Neuronal stem cell (in vitro differentiated cells): ENCODE measurements around the gene TXNDC11.

Experiments
- DNase-seq: peaks from one replicate; pipeline ENCODE4 v3.0.0-alpha.2; 2013; ENCODE audit warnings: low spot score
- H2AFZ ChIP-seq: one replicate; pipeline ENCODE4 v1.6.1; 2013; ENCODE audit warnings: mild to moderate bottlenecking, low read length, inconsistent platforms
- H2AK5ac ChIP-seq: 2 replicates; pipeline ENCODE4 v1.6.1; 2013; ENCODE audit warnings: low read depth, mild to moderate bottlenecking, inconsistent platforms, low read length, moderate library complexity, mixed read lengths
- H2BK120ac ChIP-seq: 2 replicates; pipeline ENCODE4 v1.6.1; 2013; ENCODE audit warnings: low read depth, mild to moderate bottlenecking, inconsistent platforms, low read length, moderate library complexity, mixed read lengths
- H2BK12ac ChIP-seq: one replicate; pipeline ENCODE4 v1.6.1; 2013; ENCODE audit warnings: low read length, inconsistent platforms
- H2BK15ac ChIP-seq: 2 replicates; pipeline ENCODE4 v1.6.1; 2013; ENCODE audit warnings: mild to moderate bottlenecking, low read length, inconsistent platforms, mixed read lengths
- H2BK5ac ChIP-seq: one replicate; pipeline ENCODE4 v1.6.1; 2013; ENCODE audit warnings: inconsistent platforms, mild to moderate bottlenecking, low read length, moderate library complexity
- H3K14ac ChIP-seq: one replicate; pipeline ENCODE4 v1.6.1; 2013; ENCODE audit warnings: low read length, inconsistent platforms
- H3K18ac ChIP-seq: 2 replicates; pipeline ENCODE4 v1.6.1; 2013; ENCODE audit warnings: low read length, inconsistent platforms
- H3K23ac ChIP-seq: 2 replicates; pipeline ENCODE4 v1.6.1; 2013; ENCODE audit warnings: low read depth, mild to moderate bottlenecking, mixed read lengths, low read length, inconsistent platforms; ENCODE audit not compliant: poor library complexity
- H3K27ac ChIP-seq: replicated peaks from 3 replicates; pipeline ENCODE4 v1.5.1; 2013; ENCODE audit warnings: low read length, inconsistent platforms
- H3K27me3 ChIP-seq, 3 experiments: 2 replicates each; pipeline ENCODE4 v1.6.1; 2013; ENCODE audit warnings: low read length in 3 of 3, mild to moderate bottlenecking in 2 of 3, inconsistent platforms in 1 of 3, low read depth in 1 of 3, mixed read lengths in 1 of 3, moderate library complexity in 1 of 3; ENCODE audit not compliant: control insufficient read depth in 3 of 3, insufficient read depth in 3 of 3
- H3K36me3 ChIP-seq, 2 donors: replicated peaks in 1 of 2; 2 replicates each; pipeline ENCODE4 v1.6.1; 2013; ENCODE audit warnings: low read length in 2 of 2; ENCODE audit not compliant: control insufficient read depth in 2 of 2, insufficient read depth in 2 of 2
- H3K4ac ChIP-seq: 2 replicates; pipeline ENCODE4 v1.6.1; 2013; ENCODE audit warnings: inconsistent platforms, mild to moderate bottlenecking, low read length, moderate library complexity
- H3K4me1 ChIP-seq, 2 donors: 1 replicate in 1 of 2; 2 replicates in 1 of 2; pipeline ENCODE4 v1.6.1; 2013; ENCODE audit warnings: low read length in 2 of 2, low read depth in 1 of 2; ENCODE audit not compliant: control insufficient read depth in 2 of 2, insufficient read depth in 1 of 2
- H3K4me2 ChIP-seq: one replicate; pipeline ENCODE4 v1.6.1; 2013; ENCODE audit warnings: mild to moderate bottlenecking, low read length, inconsistent platforms; ENCODE audit not compliant: insufficient read depth, poor library complexity, severe bottlenecking
- H3K4me3 ChIP-seq, 2 donors: 2 replicates each; pipeline ENCODE4 v1.5.1; 2013; ENCODE audit warnings: low read length in 2 of 2, mild to moderate bottlenecking in 2 of 2, inconsistent platforms in 1 of 2, moderate library complexity in 1 of 2
- H3K79me1 ChIP-seq: one replicate; pipeline ENCODE4 v1.6.1; 2013; ENCODE audit warnings: low read depth, mild to moderate bottlenecking, inconsistent platforms, low read length, moderate library complexity
- H3K9ac ChIP-seq: one replicate; pipeline ENCODE4 v1.6.1; 2013; ENCODE audit warnings: mild to moderate bottlenecking, low read depth, low read length, inconsistent platforms; ENCODE audit not compliant: poor library complexity
- H3K9me3 ChIP-seq, 2 donors: replicated peaks in 1 of 2; 2 replicates each; pipeline versions ENCODE3 to v1.6.1; 2013; ENCODE audit warnings: low read length in 2 of 2, mild to moderate bottlenecking in 2 of 2, inconsistent platforms in 1 of 2, low read depth in 1 of 2, mixed read lengths in 1 of 2, moderate library complexity in 1 of 2; ENCODE audit not compliant: control insufficient read depth in 2 of 2, insufficient read depth in 1 of 2
- H4K8ac ChIP-seq: one replicate; pipeline ENCODE4 v1.6.1; 2013; ENCODE audit warnings: low read depth, mild to moderate bottlenecking, inconsistent platforms, low read length, moderate library complexity
- H4K91ac ChIP-seq: one replicate; pipeline ENCODE4 v1.6.1; 2013; ENCODE audit warnings: low read length, low read depth, mild to moderate bottlenecking, inconsistent platforms; ENCODE audit not compliant: poor library complexity
- WGBS, 2 donors: extraction: QIAGEN DNeasy Blood & Tissue Kit; methylation state at CpG; one replicate each; pipeline ENCODE4 v1.1.7; 2013; ENCODE audit warnings: missing lambda C conversion rate in 2 of 2, mixed read lengths in 1 of 2; ENCODE audit not compliant: insufficient read length in 2 of 2, insufficient replicate concordance in 1 of 2; ENCODE audit errors: extremely low coverage in 2 of 2; 5-methylcytosine and 5-hydroxymethylcytosine counted together

The TXNDC11 gene

DNA sequence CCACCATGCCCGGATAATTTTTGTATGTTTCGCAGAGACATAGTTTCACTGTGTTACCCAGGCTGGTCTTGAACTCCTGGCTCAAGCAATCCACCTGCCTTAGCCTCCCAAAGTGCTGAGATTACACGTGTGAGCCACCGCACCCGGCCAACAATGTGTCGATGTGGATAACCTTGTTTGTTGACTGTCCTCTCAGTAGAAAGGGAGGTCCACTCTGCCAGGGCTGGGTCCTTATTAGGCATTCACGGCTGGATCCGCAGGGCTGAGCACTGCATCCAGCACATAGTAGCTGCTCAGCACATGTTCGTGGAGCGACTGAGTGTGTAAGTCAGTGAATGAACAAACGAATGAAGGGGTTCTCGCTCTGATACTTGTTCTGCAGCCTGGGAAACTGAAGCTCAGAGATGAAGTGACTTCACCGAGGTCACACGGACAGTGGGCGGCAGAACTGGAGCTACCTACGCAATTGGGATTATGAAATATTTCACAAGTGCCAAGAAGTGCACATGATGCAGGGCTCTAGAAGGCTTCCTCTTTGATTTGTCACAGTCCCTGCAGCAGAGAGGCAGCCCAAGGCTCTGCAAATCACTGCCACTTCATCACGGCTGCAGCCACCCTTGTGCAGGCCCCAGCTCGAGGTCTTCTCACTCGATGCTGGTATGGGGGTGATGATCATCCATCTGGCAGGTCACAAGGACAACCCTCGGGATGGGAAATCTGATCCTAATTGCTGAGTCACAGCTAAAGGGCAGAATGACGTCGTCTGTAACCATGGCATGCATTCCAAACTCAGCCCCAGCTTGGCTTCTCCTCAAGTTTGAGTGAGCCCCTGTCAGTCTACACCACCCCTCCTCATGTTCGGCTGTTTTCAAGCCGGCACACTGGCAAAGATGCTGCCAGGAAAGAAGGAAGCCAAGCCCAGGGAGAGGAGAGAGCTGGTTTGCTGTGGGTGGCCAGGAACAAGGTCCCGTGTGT is 102.4 kb downstream of the TXNDC11 start:
- Histone ChIP-seq H3K23ac (peak overlapping the region; percentile 11), H3K27me3 (peaks cover 0 to 5% (median 2%) of the 10 kb centered on the region in 3 experiments), H2BK12ac (peak overlapping the region; percentile 25), H3K4me2 (no peak overlapping the region), H2BK120ac (no peak overlapping the region), H4K8ac (peak overlapping the region; percentile 84), H4K91ac (no peak overlapping the region), H2BK15ac (peak overlapping the region; percentile 4), H3K14ac (no peak overlapping the region), H2AFZ (peak overlapping the region; percentile 17), H3K4me3 (no peak overlapping the region), H3K79me1 (no peaks in the 10 kb centered on the region), H2AK5ac (peak overlapping the region; percentile 40), H3K27ac (no peak overlapping the region), H3K36me3 (no peaks in the 10 kb centered on the region), H2BK5ac (no peak overlapping the region), H3K4ac (no peak overlapping the region), H3K4me1 (peaks cover 10 to 12% of the 10 kb centered on the region in 2 donors), H3K9me3 (no peaks in the 10 kb centered on the region), H3K18ac (peak overlapping the region; percentile 89), H3K9ac (peak overlapping the region; percentile 22)
- no CpG with 5 or more reads among the region's 25 CpGs for WGBS, 2 donors
- DNase-seq = no peak

DNA sequence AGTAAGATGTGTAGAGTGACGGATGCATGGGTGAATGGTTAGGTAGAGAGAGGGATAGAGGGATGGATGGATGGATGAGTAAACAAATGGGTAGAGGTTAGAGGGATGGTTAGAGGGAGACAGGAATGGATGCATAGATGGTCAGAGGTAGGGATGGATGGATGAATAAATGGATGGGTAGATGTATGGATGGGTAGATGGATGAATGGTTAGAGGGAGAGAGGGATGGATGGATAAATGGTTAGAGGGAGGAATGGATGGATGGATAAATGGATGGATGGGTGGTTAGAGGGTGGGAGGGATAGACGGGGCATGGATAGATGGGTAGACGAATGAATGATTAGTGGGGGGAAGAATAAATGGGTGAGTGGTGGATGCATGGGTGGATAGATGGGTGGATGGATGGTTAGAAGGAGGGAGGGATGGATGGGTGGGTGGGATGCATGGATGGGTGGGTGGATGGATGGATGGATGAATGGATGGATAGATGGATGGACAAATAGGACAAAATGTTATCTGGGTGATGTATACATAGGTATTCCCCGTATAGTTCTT is 103.6 kb downstream of the TXNDC11 start:
- no peak overlapping the region for H2AFZ ChIP-seq
- H4K8ac ChIP-seq = no peak overlapping the region
- no peak for DNase-seq
- H3K9me3 ChIP-seq = no peaks in the 10 kb centered on the region
- no peak overlapping the region for H3K4me2 ChIP-seq
- no peak overlapping the region for H3K27ac ChIP-seq
- H3K4ac ChIP-seq = no peak overlapping the region
- no peak overlapping the region for H3K14ac ChIP-seq
- no peaks in the 10 kb centered on the region for H3K79me1 ChIP-seq
- H2AK5ac ChIP-seq = no peak overlapping the region
- no peak overlapping the region for H3K4me3 ChIP-seq
- no peak overlapping the region for H2BK120ac ChIP-seq
- no peak overlapping the region for H3K18ac ChIP-seq
- no peak overlapping the region for H3K23ac ChIP-seq
- 100% methylated on average over 2 of the region's 4 CpGs; no CpG with 5 or more reads in 1 of the 2 donors for WGBS, 2 donors
- no peak overlapping the region for H2BK5ac ChIP-seq
- H3K36me3 ChIP-seq = no peaks in the 10 kb centered on the region
- H2BK15ac ChIP-seq = no peak overlapping the region
- no peak overlapping the region for H3K9ac ChIP-seq
- no peak overlapping the region for H4K91ac ChIP-seq
- peaks cover 0 to 5% (median 2%) of the 10 kb centered on the region in 3 experiments for H3K27me3 ChIP-seq
- H3K4me1 ChIP-seq = peaks cover 10 to 12% of the 10 kb centered on the region in 2 donors
- H2BK12ac ChIP-seq = no peak overlapping the region

DNA sequence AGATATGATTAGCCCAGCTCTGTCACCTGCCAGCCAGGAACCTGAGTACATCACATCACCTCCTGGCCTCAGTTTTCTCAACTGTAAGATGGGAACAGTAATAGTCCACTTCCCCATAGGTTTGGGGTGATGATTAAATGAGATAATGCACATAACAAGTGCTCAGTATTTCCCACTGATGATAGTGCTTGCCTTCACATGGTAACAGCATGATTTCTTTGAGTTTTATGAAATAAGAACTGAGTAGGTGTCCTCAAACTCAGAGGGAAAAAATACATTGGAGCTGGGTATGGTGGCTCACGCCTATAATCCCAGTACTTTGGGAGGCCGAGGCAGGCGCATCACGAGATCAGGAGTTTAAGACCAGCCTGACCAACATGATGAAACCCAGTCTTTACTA is 104.5 kb downstream of the TXNDC11 start:
- no peak overlapping the region for H4K91ac ChIP-seq
- no peak overlapping the region for H3K4me3 ChIP-seq
- no peak overlapping the region for H3K27ac ChIP-seq
- WGBS, 2 donors = no CpG with 5 or more reads among the region's 4 CpGs
- no peak for DNase-seq
- no peak overlapping the region for H3K23ac ChIP-seq
- no peak overlapping the region for H3K9ac ChIP-seq
- H2BK15ac ChIP-seq = no peak overlapping the region
- H3K79me1 ChIP-seq = no peaks in the 10 kb centered on the region
- no peak overlapping the region for H2BK12ac ChIP-seq
- no peak overlapping the region for H3K4ac ChIP-seq
- no peak overlapping the region for H3K14ac ChIP-seq
- H3K4me2 ChIP-seq = no peak overlapping the region
- no peak overlapping the region for H2BK120ac ChIP-seq
- no peak overlapping the region for H2AFZ ChIP-seq
- H2BK5ac ChIP-seq = no peak overlapping the region
- H4K8ac ChIP-seq = no peak overlapping the region
- peaks cover 10 to 12% of the 10 kb centered on the region in 2 donors for H3K4me1 ChIP-seq
- H3K36me3 ChIP-seq = no peaks in the 10 kb centered on the region
- no peaks in the 10 kb centered on the region for H3K9me3 ChIP-seq
- H3K27me3 ChIP-seq = peaks cover 0 to 5% (median 2%) of the 10 kb centered on the region in 3 experiments
- no peak overlapping the region for H3K18ac ChIP-seq
- H2AK5ac ChIP-seq = no peak overlapping the region

DNA sequence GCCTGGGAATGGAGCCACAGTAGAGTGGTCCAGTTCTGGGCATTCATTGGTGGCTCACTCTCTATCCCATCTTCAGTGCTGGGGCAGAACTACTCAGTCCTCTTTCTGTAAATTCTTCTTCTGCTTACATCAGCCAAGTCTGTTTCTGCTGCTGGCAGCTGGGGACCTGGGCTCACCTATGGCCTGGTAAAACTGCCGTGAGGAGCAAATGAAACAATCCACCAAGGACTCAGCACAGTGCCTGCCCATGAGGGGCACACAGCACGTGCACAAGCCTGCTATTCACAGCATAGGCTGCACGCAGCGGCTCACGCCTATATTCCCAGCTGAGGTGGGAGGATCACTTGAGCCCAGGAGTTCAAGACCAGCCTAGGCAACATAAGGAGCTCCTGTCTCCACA is 105.3 kb downstream of the TXNDC11 start:
- Histone ChIP-seq H3K4ac (no peak overlapping the region), H3K4me3 (no peak overlapping the region), H3K9ac (no peak overlapping the region), H4K91ac (no peak overlapping the region), H3K23ac (peak overlapping the region; percentile 27), H2BK120ac (no peak overlapping the region), H3K27me3 (peaks cover 0 to 5% (median 2%) of the 10 kb centered on the region in 3 experiments), H2BK5ac (no peak overlapping the region), H3K14ac (no peak overlapping the region), H3K27ac (no peak overlapping the region), H2BK15ac (no peak overlapping the region), H3K36me3 (no peaks in the 10 kb centered on the region), H2BK12ac (no peak overlapping the region), H3K4me2 (no peak overlapping the region), H3K9me3 (no peaks in the 10 kb centered on the region), H3K18ac (no peak overlapping the region), H3K79me1 (no peaks in the 10 kb centered on the region), H3K4me1 (peaks cover 18% of the 10 kb centered on the region in 2 donors), H4K8ac (no peak overlapping the region), H2AK5ac (no peak overlapping the region), H2AFZ (no peak overlapping the region)
- no peak for DNase-seq
- no CpG with 5 or more reads among the region's 5 CpGs for WGBS, 2 donors
